Muscle layer of colon (tissue), 2 donors: ENCODE data around the gene KRT25.

ENCODE experiments used
- H3K27ac ChIP-seq: one replicate; pipeline ENCODE4 v1.7.0; 2013; ENCODE audit warnings: low read depth, mild to moderate bottlenecking, low read length, moderate library complexity
- H3K27me3 ChIP-seq, 2 donors: one replicate each; pipeline ENCODE4 v1.7.0; 2013; ENCODE audit warnings: low read length in 2 of 2, mild to moderate bottlenecking in 2 of 2; ENCODE audit not compliant: insufficient read depth in 2 of 2, control insufficient read depth in 1 of 2
- H3K36me3 ChIP-seq: one replicate; pipeline ENCODE4 v1.7.0; 2013; ENCODE audit warnings: mild to moderate bottlenecking, low read length; ENCODE audit not compliant: insufficient read depth
- H3K4me1 ChIP-seq: one replicate; pipeline ENCODE4 v1.7.0; 2013; ENCODE audit warnings: mild to moderate bottlenecking, low read length; ENCODE audit not compliant: insufficient read depth
- H3K4me3 ChIP-seq, 2 donors: one replicate each; pipeline ENCODE4 v1.7.0; 2013; ENCODE audit warnings: low read length in 2 of 2, low read depth in 1 of 2, mild to moderate bottlenecking in 1 of 2, moderate library complexity in 1 of 2
- H3K9ac ChIP-seq: one replicate; pipeline ENCODE4 v1.7.0; 2013; ENCODE audit warnings: low read length
- H3K9me3 ChIP-seq: one replicate; pipeline ENCODE4 v1.7.0; 2013; ENCODE audit warnings: mild to moderate bottlenecking, low read length
- donor health status: abdominal sarcoma.
- donor health status: Adenocarcinoma of cecum.

KRT25 gene, protein sequence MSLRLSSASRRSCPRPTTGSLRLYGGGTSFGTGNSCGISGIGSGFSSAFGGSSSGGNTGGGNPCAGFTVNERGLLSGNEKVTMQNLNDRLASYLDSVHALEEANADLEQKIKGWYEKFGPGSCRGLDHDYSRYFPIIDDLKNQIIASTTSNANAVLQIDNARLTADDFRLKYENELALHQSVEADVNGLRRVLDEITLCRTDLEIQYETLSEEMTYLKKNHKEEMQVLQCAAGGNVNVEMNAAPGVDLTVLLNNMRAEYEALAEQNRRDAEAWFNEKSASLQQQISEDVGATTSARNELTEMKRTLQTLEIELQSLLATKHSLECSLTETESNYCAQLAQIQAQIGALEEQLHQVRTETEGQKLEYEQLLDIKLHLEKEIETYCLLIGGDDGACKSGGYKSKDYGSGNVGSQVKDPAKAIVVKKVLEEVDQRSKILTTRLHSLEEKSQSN

GRCh38 chr17:40755231-40755630, at the start of gene KRT25:
KRT25 (minus strand) TSS chr17:40755331; CDS start chr17:40755271, 60 bp downstream.
- Histone ChIP-seq H3K27me3 (no peaks in the 10 kb centered on the region), H3K27ac (no peak within 1 kb of the TSS), H3K4me3 (no peak within 1 kb of the TSS)

DNA sequence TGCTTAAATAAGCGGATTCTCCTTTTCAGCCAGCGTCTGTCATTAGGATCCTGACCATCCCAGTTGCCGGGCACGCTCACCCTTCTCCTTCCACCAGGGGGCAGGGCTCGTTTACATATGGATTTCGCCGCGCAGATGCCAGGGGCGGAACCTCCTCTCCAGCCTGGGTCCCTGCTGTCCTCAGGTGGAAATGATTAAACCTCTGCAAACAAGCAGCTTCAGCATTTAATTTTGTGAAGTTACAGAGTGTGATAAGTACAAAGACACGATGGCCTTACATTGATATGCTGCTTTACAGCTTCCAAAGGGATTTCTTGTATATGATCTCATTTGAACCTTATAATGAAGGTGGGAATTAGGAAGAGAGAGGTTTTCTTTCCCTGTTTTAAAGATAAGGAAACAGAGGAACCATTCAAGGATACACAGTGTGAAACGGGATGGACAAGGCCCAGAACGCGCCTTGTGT, 48.5 kb upstream of the KRT25 start:
- Histone ChIP-seq H3K27me3 (peaks cover 4 to 7% of the 10 kb centered on the region in 2 donors), H3K36me3 (no peaks in the 10 kb centered on the region), H3K4me1 (no peaks in the 10 kb centered on the region)

More at GRCh38 chr17:40755231-40755630, at the start of gene KRT25:
- no peaks in the 10 kb centered on the region for H3K4me1 ChIP-seq
- H3K9me3 ChIP-seq = peaks cover 4% of the 10 kb centered on the region
- H3K9ac ChIP-seq = no peak within 1 kb of the TSS
- no peaks in the 10 kb centered on the region for H3K36me3 ChIP-seq

DNA sequence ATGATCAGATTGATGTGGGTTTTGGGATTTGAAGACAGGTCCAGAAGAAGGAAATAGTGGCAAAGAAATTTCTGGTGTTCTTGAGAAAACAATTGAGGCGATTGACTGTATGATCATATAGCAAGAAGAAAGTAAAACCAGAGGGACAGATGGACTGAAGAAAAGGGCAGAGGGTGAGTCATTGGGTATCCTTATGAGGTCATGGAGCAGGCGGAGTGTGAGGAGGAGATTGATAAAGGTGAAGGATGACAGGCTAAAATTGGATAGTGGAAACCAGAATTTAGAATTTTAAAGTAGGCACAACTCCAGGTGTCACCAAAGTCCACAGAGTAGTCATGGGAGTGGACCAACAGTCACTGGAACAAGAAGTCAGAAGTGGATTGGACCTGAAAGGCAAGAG, 46.0 kb upstream of the KRT25 start:
- H3K4me3 ChIP-seq = no peak overlapping the region

More for the DNA sequence above, 48.5 kb upstream of the KRT25 start:
- H3K27ac ChIP-seq = no peak overlapping the region
- no peak overlapping the region for H3K9ac ChIP-seq
- no peak overlapping the region for H3K4me3 ChIP-seq
- H3K9me3 ChIP-seq = no peaks in the 10 kb centered on the region

GRCh38 chr17:40800381-40800780, 45.2 kb upstream of the KRT25 start:
- Histone ChIP-seq H3K27ac (no peak overlapping the region), H3K36me3 (no peaks in the 10 kb centered on the region), H3K27me3 (peaks cover 4 to 11% of the 10 kb centered on the region in 2 donors), H3K4me3 (no peak overlapping the region), H3K9me3 (no peaks in the 10 kb centered on the region), H3K4me1 (no peaks in the 10 kb centered on the region), H3K9ac (no peak overlapping the region)

More for the DNA sequence above, 46.0 kb upstream of the KRT25 start:
- no peak overlapping the region for H3K27ac ChIP-seq
- H3K27me3 ChIP-seq = peaks cover 4 to 11% of the 10 kb centered on the region in 2 donors
- H3K9ac ChIP-seq = no peak overlapping the region
- H3K36me3 ChIP-seq = no peaks in the 10 kb centered on the region
- H3K4me1 ChIP-seq = no peaks in the 10 kb centered on the region
- H3K9me3 ChIP-seq = no peaks in the 10 kb centered on the region

DNA sequence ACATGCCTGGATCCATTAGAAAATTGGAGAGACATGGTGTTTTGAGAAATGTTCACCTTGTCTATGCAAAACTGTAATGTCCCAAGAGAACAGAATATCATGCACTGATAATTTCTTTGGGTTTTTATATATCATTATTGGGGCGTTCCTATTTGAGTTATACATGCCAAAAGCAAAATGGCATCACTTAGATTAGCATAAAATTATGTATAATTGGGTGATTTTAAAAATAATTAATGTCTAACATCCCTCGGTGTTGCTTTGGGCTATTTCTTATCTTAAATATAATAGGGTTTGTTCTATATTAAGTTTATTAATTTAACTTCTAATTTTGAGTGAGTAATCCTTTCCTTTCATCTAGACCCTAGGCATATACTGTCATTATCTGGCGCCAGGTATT, 44.7 kb upstream of the KRT25 start, which contains the start of gene KRT28:
Gene KRT28 (minus strand): TSS at position 101 of the 400 bp plus-strand sequence. CDS start 66 bp downstream, at position 35.
- Histone ChIP-seq H3K4me1 (no peaks in the 10 kb centered on the region), H3K36me3 (no peaks in the 10 kb centered on the region), H3K4me3 (no peak within 1 kb of the TSS), H3K27ac (no peak within 1 kb of the TSS), H3K9ac (no peak within 1 kb of the TSS), H3K9me3 (no peaks in the 10 kb centered on the region), H3K27me3 (peaks cover 4 to 11% of the 10 kb centered on the region in 2 donors)

- no peak overlapping the region for H3K27ac ChIP-seq
- no peaks in the 10 kb centered on the region for H3K9me3 ChIP-seq
- no peaks in the 10 kb centered on the region for H3K36me3 ChIP-seq
- H3K4me1 ChIP-seq = no peaks in the 10 kb centered on the region
- H3K4me3 ChIP-seq = no peak overlapping the region
- peaks cover 1 to 11% of the 10 kb centered on the region in 2 donors for H3K27me3 ChIP-seq
- H3K9ac ChIP-seq = no peak overlapping the region
These were observed 41.7 kb upstream of the KRT25 start for GRCh38 chr17:40796846-40797245.

GRCh38 chr17:40795019-40795667, 40.0 kb upstream of the KRT25 start:
- Histone ChIP-seq H3K36me3 (no peaks in the 10 kb centered on the region), H3K27ac (no peak overlapping the region), H3K27me3 (peaks cover 0 to 11% of the 10 kb centered on the region in 2 donors), H3K9me3 (no peaks in the 10 kb centered on the region), H3K9ac (no peak overlapping the region), H3K4me1 (peaks cover 3% of the 10 kb centered on the region), H3K4me3 (no peak overlapping the region)

DNA sequence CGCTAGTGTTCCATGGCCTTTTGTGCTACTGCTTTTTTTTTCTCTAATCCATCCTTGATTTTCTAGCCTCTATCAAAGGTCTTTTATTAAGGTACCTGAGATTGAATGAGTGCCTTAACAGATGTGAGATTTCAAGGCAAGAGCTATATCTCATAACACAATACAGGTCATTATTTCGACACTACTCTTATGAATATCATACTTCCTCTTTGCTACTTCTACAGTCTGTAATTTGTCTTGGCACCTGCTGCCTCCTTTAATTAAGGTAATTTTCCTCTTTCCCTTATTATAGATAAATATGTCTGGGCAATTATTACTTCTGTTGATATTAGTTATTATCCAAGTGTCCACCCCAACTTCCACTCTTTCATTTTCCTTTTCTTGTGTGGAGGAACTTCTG, 39.3 kb upstream of the KRT25 start:
- no peak overlapping the region for H3K9ac ChIP-seq
- peaks cover 0 to 6% of the 10 kb centered on the region in 2 donors for H3K27me3 ChIP-seq
- peaks cover 3% of the 10 kb centered on the region for H3K4me1 ChIP-seq
- H3K36me3 ChIP-seq = no peaks in the 10 kb centered on the region
- no peaks in the 10 kb centered on the region for H3K9me3 ChIP-seq
- no peak overlapping the region for H3K4me3 ChIP-seq
- H3K27ac ChIP-seq = no peak overlapping the region

GRCh38 chr17:40793832-40794231, 38.7 kb upstream of the KRT25 start:
- no peaks in the 10 kb centered on the region for H3K36me3 ChIP-seq
- H3K9ac ChIP-seq = no peak overlapping the region
- H3K27ac ChIP-seq = no peak overlapping the region
- H3K9me3 ChIP-seq = no peaks in the 10 kb centered on the region
- H3K4me3 ChIP-seq = no peak overlapping the region
- peaks cover 0 to 4% of the 10 kb centered on the region in 2 donors for H3K27me3 ChIP-seq
- H3K4me1 ChIP-seq = peaks cover 3% of the 10 kb centered on the region

DNA sequence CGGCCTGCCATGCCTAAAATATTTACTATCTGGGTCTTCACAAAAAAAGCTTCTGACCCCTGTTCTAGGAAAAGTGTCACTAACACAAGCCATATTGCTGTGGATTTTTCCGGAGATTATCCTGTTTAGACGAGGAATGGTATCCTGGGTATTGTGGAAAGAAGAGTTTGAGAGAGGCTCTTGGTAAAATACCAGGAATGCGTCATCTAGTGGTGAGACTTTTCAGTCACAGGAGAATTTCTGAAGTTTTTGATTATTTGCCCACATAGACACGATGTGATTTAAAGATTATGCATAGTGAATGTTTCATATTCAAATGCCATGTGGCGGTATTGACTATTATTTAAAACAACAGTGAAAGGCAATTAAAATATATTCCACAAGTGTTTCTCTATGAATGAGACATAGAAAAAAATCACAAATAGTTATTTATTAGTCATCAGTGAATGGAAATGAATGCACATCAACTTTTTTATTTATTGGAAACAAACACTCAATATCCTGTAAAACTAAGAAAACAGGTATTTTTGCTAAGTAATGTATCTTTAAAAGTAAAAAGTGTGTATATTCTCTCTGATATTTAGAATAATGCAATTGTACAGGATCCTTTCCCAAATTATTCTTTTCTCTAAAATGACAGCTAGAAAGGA, 36.8 kb upstream of the KRT25 start:
- no peak overlapping the region for H3K9ac ChIP-seq
- H3K9me3 ChIP-seq = no peaks in the 10 kb centered on the region
- H3K27ac ChIP-seq = no peak overlapping the region
- no peaks in the 10 kb centered on the region for H3K36me3 ChIP-seq
- H3K27me3 ChIP-seq = no peaks in the 10 kb centered on the region
- peaks cover 3% of the 10 kb centered on the region for H3K4me1 ChIP-seq
- H3K4me3 ChIP-seq = no peak overlapping the region

- H3K4me3 ChIP-seq = no peak overlapping the region
- no peak overlapping the region for H3K27ac ChIP-seq
- H3K9me3 ChIP-seq = no peaks in the 10 kb centered on the region
- H3K36me3 ChIP-seq = no peaks in the 10 kb centered on the region
- H3K4me1 ChIP-seq = peaks cover 3% of the 10 kb centered on the region
- no peak overlapping the region for H3K9ac ChIP-seq
- no peaks in the 10 kb centered on the region for H3K27me3 ChIP-seq
These were observed 36.0 kb upstream of the KRT25 start for GRCh38 chr17:40791111-40791510.
